CD1c-positive myeloid dendritic cell (primary cell): ENCODE data around the gene DOCK8.
"Not testable (repeated sequence)": the region's sequence is repeated elsewhere in the genome, so short reads cannot be mapped to it uniquely, and the experiment has no call there.

Experiments used
- DNase-seq: peaks from one replicate; pipeline ENCODE4 v3.0.0-alpha.2; 2016; ENCODE audit errors: extremely low spot score

Gene DOCK8

GRCh38 chr9:409655-410054, 195.0 kb downstream of the DOCK8 start:
- DNase-seq, result not testable (repeated sequence)

- no peak for DNase-seq
Observed at GRCh38 chr9:414595-414994, 199.9 kb downstream of the DOCK8 start.

GRCh38 chr9:419571-420171, 205.0 kb downstream of the DOCK8 start:
- no peak for DNase-seq

GRCh38 chr9:421896-422295, 207.2 kb downstream of the DOCK8 start:
- DNase-seq, result no peak

GRCh38 chr9:426264-426663, 211.6 kb downstream of the DOCK8 start:
- DNase-seq, result no peak

- DNase-seq, result no peak
Observed at GRCh38 chr9:426976-427375, 212.3 kb downstream of the DOCK8 start.

GRCh38 chr9:431701-432100, 217.0 kb downstream of the DOCK8 start:
- DNase-seq, result no peak

GRCh38 chr9:436482-436881, 221.8 kb downstream of the DOCK8 start:
- DNase-seq, result no peak

GRCh38 chr9:437066-437465, 222.4 kb downstream of the DOCK8 start:
- no peak for DNase-seq

- no peak for DNase-seq
Observed at GRCh38 chr9:437574-438001, 222.9 kb downstream of the DOCK8 start.

- DNase-seq, result no peak
Observed at GRCh38 chr9:438066-438465, 223.4 kb downstream of the DOCK8 start.

GRCh38 chr9:438961-439768, 224.5 kb downstream of the DOCK8 start:
- no peak for DNase-seq

GRCh38 chr9:441126-441525, 226.5 kb downstream of the DOCK8 start:
- DNase-seq, result no peak

- DNase-seq, result no peak
Observed at GRCh38 chr9:444528-444927, 229.9 kb downstream of the DOCK8 start.

GRCh38 chr9:445033-445432, 230.4 kb downstream of the DOCK8 start:
- DNase-seq, result no peak

- DNase-seq, result no peak
Observed at GRCh38 chr9:446074-446699, 231.5 kb downstream of the DOCK8 start.

GRCh38 chr9:447230-448025, 232.8 kb downstream of the DOCK8 start:
- DNase-seq, result peak; percentile 18

GRCh38 chr9:450057-450456, 235.4 kb downstream of the DOCK8 start:
- no peak for DNase-seq

GRCh38 chr9:450561-450960, 235.9 kb downstream of the DOCK8 start:
- no peak for DNase-seq

- DNase-seq, result no peak
Observed at GRCh38 chr9:453832-454231, 239.2 kb downstream of the DOCK8 start.

- DNase-seq, result no peak
Observed at GRCh38 chr9:456365-456764, 241.7 kb downstream of the DOCK8 start.

GRCh38 chr9:458590-458989, 243.9 kb downstream of the DOCK8 start:
- no peak for DNase-seq
